Measurements from ENCODE around the gene ARHGEF19. TPM values are rescaled to one million over a fixed set of nuclear protein-coding genes. Genes with fewer than 3 reads are reported as not detected.

The ARHGEF19 gene
- total RNA-seq, 1 experiment from 2014 or later: 7.7 TPM

DNA sequence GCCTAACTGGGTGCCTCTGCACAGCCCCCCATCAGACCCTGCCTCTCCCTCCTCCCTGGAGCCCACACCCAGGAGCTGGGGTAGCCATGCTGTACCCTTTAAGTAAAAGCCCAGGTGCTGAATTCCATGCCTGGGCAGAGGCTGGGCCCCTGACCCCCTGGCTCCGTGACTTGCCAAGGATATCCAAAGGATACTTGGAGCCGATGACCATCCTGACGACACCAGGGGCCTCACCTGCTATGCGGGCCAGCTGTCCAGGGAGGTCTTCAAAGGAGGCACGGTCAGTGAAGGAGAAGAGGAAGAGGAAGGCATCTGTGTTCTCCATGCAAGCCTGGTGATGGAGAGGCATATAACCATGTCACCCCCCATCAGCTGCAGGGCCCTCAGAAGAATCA, 19.9 kb upstream of the ARHGEF19 start:
- Histone ChIP-seq H3K4me3 (ENCODE audit: low read depth, low read length) (no peak overlapping the region), H3K4me1 (0 out of 2 replicates have a peak, but pooled peaks cover under 1% of the 10 kb centered on the region), H3K27me3 (replicated peaks; ENCODE audit: control insufficient read depth, insufficient read depth, low read length) (no peaks in the 10 kb centered on the region), H3K9me3 (no peaks in the 10 kb centered on the region), H3K36me3 (ENCODE audit: control insufficient read depth, insufficient read depth, low read length) (no peaks in the 10 kb centered on the region)
- intact Hi-C loops (cut with micrococcal nuclease; ENCODE audit: unreplicated experiment): no loop called here
- Mint-ChIP-seq H3K9me3 (ENCODE audit: unreplicated experiment) (no peaks in the 10 kb centered on the region), H3K27me3 (ENCODE audit: insufficient read depth, unreplicated experiment) (no peaks in the 10 kb centered on the region), H3K27ac (ENCODE audit: unreplicated experiment) (no peak overlapping the region), H3K4me1 (ENCODE audit: low read depth, unreplicated experiment) (no peaks in the 10 kb centered on the region), H3K4me3 (ENCODE audit: unreplicated experiment) (no peak overlapping the region), H3K36me3 (ENCODE audit: insufficient read depth, unreplicated experiment) (no peaks in the 10 kb centered on the region)
- no peak for DNase-seq
- TF ChIP-seq, protein P1, sequence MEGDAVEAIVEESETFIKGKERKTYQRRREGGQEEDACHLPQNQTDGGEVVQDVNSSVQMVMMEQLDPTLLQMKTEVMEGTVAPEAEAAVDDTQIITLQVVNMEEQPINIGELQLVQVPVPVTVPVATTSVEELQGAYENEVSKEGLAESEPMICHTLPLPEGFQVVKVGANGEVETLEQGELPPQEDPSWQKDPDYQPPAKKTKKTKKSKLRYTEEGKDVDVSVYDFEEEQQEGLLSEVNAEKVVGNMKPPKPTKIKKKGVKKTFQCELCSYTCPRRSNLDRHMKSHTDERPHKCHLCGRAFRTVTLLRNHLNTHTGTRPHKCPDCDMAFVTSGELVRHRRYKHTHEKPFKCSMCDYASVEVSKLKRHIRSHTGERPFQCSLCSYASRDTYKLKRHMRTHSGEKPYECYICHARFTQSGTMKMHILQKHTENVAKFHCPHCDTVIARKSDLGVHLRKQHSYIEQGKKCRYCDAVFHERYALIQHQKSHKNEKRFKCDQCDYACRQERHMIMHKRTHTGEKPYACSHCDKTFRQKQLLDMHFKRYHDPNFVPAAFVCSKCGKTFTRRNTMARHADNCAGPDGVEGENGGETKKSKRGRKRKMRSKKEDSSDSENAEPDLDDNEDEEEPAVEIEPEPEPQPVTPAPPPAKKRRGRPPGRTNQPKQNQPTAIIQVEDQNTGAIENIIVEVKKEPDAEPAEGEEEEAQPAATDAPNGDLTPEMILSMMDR (IDR thresholded peaks at IDR 0.05; ENCODE audit: insufficient read depth in 1 of 2, low read depth in 1 of 2, low read length in 1 of 2, severe bottlenecking in 1 of 2, unreplicated experiment in 1 of 2): no peak
- BruUV-seq (replicated peaks): no TSS peak
- ChIA-PET POLR2A (no interaction called here), CTCF (no interaction called here)

- Mint-ChIP-seq H3K9me3 (ENCODE audit: unreplicated experiment) (no peaks in the 10 kb centered on the region), H3K4me3 (ENCODE audit: unreplicated experiment) (no peak overlapping the region), H3K4me1 (ENCODE audit: low read depth, unreplicated experiment) (no peaks in the 10 kb centered on the region), H3K27ac (ENCODE audit: unreplicated experiment) (no peak overlapping the region), H3K27me3 (ENCODE audit: insufficient read depth, unreplicated experiment) (no peaks in the 10 kb centered on the region), H3K36me3 (ENCODE audit: insufficient read depth, unreplicated experiment) (no peaks in the 10 kb centered on the region)
- DNase-seq: no peak
- H3K9me3 ChIP-seq: no peaks in the 10 kb centered on the region
- TF ChIP-seq, protein P1 (IDR thresholded peaks at IDR 0.05; ENCODE audit: insufficient read depth in 1 of 2, low read depth in 1 of 2, low read length in 1 of 2, severe bottlenecking in 1 of 2, unreplicated experiment in 1 of 2): no peak
- H3K36me3 ChIP-seq (ENCODE audit: control insufficient read depth, insufficient read depth, low read length): no peaks in the 10 kb centered on the region
- intact Hi-C loops (cut with micrococcal nuclease; ENCODE audit: unreplicated experiment): no loop called here
- no peaks in the 10 kb centered on the region for H3K4me1 ChIP-seq
- BruUV-seq (replicated peaks): no TSS peak
- H3K4me3 ChIP-seq (ENCODE audit: low read depth, low read length): no peak overlapping the region
- no peaks in the 10 kb centered on the region for H3K27me3 ChIP-seq (replicated peaks; ENCODE audit: control insufficient read depth, insufficient read depth, low read length)
- ChIA-PET CTCF (interaction anchor here (0.6 kb wide), 1 partner anchor 30 kb away, joined by 3 read pairs; no protein-coding TSS in a partner anchor), POLR2A (no interaction called here)
These were observed 19.2 kb upstream of the ARHGEF19 start for GRCh38 chr1:16231331-16232315.

DNA sequence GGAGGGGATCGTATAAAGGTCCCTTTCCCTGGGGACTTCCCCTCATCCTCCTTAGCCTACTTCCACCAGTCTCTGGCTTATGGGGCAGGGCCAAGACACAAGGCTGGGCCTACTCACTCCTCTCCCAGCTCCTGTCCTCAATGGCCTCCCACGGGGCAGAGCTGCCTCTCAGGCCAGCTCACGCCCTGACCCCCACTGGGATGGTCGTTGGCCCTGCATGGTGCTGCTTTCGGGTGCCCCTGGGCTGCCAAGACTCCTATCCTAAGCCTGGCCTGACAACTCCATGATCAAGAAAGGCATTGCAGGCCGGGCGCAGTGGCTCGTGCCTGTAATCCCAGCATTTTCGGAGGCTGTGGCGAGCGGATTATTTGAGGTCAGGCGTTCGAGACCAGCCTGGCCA, 18.3 kb upstream of the ARHGEF19 start:
- no peaks in the 10 kb centered on the region for H3K9me3 Mint-ChIP-seq (ENCODE audit: unreplicated experiment)
- POLR2A ChIA-PET: no interaction called here
- BruUV-seq (replicated peaks): no TSS peak
- Histone ChIP-seq H3K27me3 (replicated peaks; ENCODE audit: control insufficient read depth, insufficient read depth, low read length) (no peaks in the 10 kb centered on the region), H3K36me3 (ENCODE audit: control insufficient read depth, insufficient read depth, low read length) (no peaks in the 10 kb centered on the region), H3K9me3 (no peaks in the 10 kb centered on the region), H3K4me1 (no peaks in the 10 kb centered on the region), H3K4me3 (ENCODE audit: low read depth, low read length) (no peak overlapping the region)
- intact Hi-C loops (cut with micrococcal nuclease; ENCODE audit: unreplicated experiment): no loop called here
- CTCF ChIA-PET: interaction anchor here (0.6 kb wide), 1 partner anchor 30 kb away, joined by 3 read pairs; no protein-coding TSS in a partner anchor
- H3K36me3 Mint-ChIP-seq (ENCODE audit: insufficient read depth, unreplicated experiment): no peaks in the 10 kb centered on the region
- H3K4me1 Mint-ChIP-seq (ENCODE audit: low read depth, unreplicated experiment): no peaks in the 10 kb centered on the region
- TF ChIP-seq, protein P1 (IDR thresholded peaks at IDR 0.05; ENCODE audit: insufficient read depth in 1 of 2, low read depth in 1 of 2, low read length in 1 of 2, severe bottlenecking in 1 of 2, unreplicated experiment in 1 of 2): no peak
- H3K27ac Mint-ChIP-seq (ENCODE audit: unreplicated experiment): no peak overlapping the region
- no peak overlapping the region for H3K4me3 Mint-ChIP-seq (ENCODE audit: unreplicated experiment)
- DNase-seq: no peak
- H3K27me3 Mint-ChIP-seq (ENCODE audit: insufficient read depth, unreplicated experiment): no peaks in the 10 kb centered on the region
